Activated T-cell treated with anti-CD3 and anti-CD28 coated beads for 24 hours (primary cell): ENCODE data around the gene CUX1.
"Not testable (repeated sequence)": the region's sequence is repeated elsewhere in the genome, so short reads cannot be mapped to it uniquely, and the experiment has no call there.

Experiments
- DNase-seq: peaks from one replicate; pipeline ENCODE4 v3.0.0-alpha.2; 2020; ENCODE audit warnings: low read depth

CUX1 gene

DNA sequence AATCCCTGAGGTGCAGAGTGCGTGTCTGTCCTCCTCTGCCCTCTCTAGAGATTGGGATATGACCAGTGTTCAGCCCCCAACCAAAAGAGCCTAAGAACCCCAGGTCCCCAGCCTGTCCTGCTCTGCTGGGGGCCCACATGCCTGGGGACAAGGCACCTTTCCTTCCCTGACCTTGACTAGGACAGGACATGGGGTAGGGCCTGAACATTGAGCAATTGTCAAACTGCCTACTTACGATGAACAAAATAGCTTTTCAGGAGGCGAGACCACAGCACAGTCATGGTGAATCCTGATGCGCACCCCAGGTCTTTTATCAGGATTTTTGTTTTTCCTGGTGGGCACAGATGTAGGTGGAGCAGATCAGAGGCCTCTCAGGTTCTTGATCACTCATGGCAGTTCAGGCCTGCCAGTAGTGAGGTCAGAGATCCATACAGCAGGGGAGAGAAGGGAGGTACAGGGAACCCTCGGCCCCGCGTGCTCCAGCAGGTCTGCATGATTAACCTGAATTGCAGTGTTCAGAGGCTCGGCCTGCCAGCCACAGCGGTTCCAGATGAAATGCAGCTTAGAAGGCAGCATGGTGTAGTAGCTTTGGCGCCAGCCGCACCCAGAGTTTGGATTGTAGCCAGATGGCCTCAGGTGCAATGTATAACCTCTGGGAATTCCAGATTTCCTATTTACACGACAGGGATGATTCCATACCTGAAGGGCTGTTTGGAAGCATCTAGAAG lies 191.3 kb downstream of the CUX1 start:
- DNase-seq: no peak

DNA sequence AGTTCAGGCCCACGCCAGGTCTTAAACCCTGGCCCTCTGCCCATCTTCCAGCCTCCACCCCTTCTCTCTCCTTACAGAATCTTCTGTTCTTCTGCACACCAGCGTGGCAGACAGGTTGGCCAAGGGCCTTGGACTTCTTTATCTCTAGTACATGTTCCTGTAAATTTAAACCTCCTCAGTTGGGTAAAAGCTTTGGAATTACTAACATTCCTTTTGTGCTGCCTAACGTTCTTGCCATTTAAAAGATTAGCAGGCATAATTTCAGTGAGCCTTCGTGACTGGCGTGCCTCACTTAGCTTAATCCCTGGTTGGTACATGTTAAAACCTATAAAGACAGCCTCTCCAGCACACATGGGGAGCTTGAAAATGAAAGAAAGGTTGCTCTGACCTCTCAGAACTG lies 192.2 kb downstream of the CUX1 start:
- DNase-seq: no peak

DNA sequence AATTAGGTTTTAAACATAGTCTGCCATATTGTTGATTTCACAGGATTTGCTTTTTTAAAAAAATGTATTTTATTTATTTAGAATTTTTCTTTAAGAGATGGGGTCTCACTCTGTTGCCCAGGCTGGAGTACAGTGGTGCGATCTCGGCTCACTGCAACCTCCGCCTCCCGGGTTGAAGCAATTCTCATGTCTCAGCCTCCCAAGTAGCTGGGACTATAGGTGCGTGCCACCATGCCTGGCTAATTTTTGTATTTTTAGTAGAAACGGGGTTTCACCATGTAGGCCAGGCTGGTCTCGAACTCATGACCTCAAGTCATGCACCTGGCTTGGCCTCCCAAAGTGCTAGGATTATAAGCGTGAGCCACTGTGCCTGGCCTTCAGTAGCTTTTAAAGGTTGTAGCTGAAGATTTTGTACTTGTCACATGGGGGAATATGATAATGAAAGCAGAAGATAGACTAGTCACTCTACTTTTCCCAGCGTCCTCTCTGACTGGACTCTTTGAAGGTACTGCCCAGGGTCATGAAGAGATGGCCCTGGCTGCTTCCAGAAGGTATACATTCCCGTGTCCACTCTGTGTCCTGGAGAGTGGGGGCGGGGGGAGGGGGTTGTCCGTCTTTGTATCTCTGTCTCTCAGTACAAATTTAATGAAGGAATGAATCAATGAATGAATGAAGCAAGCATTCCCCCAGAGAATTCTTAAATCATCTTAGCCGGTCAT lies 194.8 kb downstream of the CUX1 start:
- not testable (repeated sequence) for DNase-seq

DNA sequence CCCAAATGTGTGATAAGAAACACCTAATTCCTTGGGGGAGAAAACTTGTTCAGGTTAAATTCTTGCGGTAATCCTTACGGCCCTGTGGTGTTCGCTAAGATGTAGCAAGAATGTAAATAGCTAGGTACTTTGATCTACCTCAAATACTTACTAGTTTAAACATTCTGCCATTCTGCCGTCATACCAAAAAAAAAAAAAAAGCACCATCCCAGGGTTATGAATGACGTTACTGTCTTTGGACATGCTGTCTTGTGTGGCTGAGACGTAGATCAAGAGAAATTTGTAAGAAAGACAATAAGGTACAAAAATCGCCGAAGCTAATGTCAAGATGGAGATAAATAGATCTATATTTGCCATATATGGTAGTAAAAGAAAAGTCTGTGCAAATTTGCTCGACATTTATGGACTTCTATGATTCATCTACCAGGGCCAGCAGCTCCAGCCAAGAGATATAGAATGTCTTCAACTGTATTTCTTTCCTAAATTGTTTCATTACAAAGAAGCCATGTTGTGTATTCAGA lies 195.6 kb downstream of the CUX1 start:
- DNase-seq: no peak

DNA sequence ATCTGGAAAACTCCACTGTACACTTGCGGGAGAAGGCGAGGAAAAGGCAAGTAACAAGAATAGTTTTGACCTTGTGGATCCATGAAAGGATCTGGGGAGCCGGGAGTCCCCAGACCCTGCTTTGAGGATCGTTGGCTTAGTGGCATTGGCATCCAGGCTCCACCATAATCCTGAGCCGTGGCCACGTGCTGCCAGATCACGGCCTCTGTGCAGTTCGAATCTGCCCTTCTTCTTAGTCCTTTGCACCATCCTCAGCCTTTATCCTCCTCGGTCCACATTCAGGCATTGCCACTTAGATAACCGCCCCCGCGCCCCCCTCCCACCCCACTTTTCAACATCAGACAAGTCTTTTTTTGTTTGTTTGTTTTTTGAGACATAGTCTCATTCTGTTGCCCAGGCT lies 201.4 kb downstream of the CUX1 start:
- DNase-seq: no peak

DNA sequence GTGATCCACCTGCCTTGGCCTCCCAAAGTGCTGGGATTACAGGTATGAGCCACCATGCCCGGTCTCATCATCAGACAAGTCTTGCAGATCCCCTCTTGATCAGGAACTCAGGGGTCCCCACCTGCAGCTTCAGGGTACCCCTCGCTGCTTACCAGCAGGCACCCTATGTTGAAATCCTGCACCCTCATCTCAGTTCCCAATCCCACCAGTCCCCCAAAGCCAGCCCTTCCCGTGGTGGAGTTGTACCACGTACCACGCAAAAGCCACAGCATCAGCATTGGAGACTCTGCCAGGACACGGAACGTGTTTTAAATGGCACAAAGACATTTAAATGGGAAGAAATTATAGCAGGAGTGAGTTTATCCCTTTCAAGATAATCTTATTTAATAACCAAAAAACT lies 202.0 kb downstream of the CUX1 start:
- no peak for DNase-seq

DNA sequence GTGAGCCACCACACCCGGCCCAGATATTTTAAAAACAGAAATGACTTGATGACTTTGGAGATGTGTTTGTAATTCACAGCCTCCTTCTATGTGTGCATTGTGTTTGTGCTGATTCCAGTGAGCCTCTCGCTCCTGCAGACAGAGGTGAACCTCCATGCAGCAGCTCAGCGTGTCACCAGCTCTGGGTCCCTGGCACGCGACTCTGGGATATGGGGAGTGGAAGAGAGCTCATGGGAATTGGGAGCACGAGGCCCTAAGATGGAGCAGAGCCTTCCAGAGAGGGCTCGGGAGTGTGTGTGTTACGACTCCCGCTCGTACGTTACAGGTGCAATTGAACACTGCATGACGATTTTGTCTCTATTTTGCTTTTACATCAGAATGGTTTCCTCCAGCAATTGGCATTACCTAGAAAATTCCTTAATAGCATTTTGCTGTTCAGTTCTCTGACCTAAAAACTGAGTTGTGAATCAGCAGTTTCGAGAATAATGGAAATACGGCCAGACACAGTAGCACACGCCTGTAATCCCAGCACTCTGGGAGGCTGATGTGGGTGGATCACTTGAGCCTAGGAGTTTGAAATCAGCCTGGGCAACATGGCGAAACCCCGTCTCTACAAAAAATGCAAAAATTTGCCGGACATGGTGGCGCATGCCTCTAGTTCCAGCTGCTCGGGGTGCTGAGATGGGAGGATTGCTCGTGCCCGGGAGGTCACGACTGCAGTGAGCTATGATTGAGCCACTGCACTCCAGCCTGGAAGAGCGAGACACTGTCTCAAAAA lies 204.6 kb downstream of the CUX1 start:
- no peak for DNase-seq

DNA sequence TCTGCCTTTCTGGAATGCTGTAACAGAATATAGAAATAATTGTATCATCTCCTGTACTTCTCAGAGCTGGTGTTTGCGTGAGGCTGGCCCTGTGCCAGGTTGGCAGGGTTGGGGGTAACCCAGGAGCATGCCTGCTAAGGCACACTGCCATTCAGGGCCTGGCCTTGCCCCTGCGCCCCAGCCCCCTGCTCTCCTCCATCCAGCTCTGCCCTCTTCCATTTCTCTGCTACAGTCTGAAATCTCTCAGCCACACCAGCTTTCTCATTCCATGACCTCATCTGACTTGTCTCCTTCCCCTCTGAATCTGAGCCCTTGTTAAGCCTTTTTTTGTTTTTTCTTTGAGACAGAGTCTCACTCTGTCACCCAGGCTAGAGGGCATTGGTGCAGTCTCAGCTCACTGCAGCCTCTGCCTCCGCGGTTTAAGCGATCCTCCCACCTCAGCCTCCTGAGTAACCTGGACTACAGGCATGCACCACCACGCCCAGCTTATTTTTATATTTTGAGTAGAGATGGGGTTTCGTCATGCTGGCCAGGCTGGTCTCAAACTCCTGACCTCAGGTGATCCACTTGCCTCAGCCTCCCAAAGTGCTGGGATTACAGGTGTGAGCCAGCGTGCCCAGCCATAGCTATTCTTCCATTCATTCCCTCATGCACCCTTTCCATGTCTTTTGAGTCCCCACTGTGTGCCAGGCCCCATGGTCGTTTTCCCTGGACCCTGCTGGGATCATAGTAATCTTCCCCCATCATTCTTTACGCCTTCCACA lies 206.8 kb downstream of the CUX1 start:
- DNase-seq: no peak

DNA sequence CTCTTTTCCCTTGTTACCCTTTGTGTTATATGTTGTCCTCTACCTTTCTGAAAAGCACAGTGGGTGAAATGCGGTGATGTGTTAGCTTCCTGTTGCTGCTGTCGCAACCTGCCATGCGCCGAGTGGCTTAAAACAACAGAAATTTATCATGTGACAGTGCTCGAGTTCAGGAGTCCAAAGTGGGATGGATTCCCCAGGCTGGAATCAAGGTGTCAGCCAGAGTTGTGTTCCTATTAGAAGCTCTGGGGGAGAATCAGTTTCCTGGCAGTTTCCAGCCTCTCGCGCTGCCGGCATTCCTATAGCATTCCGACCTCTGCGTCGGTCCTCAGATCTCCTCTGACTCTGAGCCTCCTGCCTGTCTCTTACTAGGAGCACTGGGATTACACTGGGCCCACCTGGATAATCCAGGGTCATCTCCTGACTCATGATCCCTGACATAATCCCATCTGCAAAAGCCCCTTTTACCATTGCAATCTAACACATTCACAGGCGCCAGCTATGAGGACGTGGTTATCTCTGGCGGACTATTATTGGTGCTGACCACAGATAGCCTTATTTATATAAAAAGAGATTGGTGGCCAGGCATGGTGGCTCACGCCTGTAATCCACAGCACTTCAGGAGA lies 207.5 kb downstream of the CUX1 start:
- no peak for DNase-seq

DNA sequence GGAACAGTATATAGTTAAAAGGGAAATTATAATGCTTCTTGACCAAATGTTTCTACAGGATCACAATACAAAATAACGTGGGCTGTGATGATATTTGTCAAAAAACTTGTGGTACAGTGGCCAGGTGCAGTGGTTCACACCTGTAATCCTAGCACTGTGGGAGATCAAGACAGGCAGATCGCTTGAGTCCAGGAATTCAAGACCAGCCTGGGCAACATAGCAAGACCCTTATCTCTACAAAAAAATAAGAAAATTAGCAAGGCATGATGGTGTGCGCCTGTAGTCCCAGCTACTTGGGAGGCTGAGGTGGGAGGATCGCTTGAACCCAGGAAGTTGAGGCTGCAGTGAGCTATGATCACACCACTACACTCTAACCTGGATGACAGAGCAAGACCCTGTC lies 208.4 kb downstream of the CUX1 start:
- not testable (repeated sequence) for DNase-seq

DNA sequence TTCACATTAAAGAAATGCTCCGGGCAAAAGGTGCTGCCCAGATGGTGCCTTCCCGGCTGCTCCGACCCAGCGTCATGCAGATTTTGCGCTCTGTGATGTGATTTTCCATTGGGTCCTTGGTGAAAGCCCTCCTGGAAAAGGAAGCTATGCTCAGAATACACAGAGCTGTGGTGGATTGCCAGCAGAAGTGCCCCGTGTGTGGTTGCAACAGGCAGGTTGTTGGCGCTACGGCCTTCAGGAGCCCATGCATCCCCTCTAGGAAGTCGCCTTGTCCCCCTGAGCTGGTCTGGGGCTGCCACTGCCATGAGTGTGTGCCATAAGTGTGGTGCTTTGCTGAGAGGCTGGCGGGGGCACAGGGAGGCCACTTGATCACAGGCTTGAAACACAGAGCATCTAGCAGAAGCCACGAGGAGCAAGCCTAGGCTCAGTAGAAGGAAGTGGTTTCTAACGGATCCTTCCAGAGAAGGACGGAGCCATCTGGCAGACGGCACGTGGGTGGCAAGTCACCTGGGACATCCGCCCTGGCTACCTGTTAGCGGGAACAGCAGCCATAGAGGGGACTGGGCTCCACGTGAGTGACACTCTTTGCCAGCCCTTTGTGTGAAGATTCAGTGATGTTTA lies 210.9 kb downstream of the CUX1 start:
- DNase-seq: no peak

DNA sequence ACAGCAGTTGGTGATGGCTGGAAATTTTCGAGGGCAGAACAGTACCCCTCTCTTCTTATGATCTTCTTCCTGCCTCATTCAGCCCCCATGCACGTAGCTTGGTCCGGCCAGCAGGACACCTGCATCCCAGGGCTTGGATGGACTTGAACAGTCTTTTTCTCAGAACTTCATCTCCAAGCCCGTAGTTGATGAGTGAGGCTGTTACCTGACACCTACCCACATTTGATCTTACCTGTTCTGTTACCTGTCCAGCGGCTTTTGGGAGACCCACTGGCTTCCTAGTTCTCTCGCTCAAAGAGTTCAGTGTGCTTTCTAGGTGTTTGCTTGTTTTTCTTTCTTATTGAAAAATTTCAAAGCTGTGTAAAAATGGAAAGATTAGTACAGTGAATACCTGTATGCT lies 212.2 kb downstream of the CUX1 start:
- no peak for DNase-seq

DNA sequence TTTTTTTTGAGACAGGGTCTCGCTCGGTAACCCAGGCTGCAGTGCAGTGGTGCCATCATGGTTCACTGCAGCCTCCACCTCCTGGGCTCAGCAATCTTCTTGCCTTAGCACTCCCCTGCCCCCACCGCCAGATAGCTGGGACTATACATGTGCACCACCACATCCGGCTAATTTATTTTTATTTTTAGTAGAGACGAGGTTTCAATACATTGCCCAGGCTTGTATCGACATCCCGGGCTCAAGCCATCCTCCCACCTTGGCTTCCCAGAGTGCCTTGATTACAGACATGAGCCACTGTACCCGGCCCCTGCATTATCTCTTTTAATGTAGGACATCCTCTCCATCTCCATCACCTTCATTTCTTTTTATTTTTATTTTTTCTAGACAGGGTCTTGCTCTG lies 213.3 kb downstream of the CUX1 start:
- no peak for DNase-seq

DNA sequence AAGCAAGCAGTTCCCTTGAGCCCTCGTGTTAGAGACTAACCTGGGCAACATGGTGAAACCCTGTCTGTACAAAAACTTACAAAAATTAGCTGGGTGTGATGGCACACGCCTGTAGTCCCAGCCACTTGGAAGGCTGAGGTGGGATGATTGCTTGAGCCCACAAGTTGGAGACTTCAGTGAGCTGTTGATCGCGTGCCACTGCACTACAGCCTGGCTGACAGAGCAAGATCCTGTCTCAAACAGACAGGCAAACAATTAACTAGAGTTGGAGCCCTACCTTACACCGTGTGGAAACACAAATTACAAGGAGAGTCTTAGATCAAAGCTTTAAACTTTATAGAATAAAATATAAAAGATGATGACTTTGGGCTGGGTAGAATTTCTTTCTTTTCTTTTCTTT lies 219.5 kb downstream of the CUX1 start:
- no peak for DNase-seq

DNA sequence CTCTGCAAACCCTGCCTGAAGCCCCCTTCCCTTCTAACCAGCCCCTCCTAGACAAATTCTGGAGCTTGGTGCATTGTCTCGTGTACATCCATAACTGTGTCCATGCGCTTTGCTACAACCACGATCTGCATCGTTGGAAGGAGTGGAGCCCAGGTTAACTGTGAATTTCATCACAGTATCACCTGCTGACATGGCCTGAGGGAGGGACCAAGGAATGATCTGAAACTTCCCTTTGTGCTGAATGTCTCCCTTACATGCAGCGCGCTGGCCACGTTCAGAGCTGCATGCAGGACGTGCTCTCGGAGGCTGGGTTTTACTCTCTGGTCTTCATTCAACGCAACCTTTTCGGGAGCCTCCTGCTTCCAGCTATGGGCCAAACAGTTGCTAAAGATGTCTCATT lies 222.3 kb downstream of the CUX1 start:
- no peak for DNase-seq

DNA sequence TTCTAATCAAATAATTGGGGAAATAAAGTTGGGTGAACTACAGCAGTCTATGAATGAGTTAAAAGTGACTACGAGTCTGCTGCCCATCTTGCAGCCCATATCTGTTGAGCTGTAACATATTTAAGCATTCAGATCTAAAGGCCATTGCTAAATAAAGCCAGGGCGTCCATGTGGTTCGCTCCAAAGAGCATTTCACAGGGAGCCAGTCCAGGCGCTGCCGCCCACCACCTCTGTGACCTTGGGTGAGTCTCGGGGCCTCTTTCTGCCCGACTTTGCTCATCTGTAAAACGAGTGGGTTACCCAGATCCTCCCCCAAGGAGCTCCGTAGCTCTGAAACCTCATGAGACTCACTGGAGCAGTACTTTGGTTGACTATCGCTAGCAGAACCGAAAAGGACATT lies 223.1 kb downstream of the CUX1 start:
- DNase-seq: no peak

DNA sequence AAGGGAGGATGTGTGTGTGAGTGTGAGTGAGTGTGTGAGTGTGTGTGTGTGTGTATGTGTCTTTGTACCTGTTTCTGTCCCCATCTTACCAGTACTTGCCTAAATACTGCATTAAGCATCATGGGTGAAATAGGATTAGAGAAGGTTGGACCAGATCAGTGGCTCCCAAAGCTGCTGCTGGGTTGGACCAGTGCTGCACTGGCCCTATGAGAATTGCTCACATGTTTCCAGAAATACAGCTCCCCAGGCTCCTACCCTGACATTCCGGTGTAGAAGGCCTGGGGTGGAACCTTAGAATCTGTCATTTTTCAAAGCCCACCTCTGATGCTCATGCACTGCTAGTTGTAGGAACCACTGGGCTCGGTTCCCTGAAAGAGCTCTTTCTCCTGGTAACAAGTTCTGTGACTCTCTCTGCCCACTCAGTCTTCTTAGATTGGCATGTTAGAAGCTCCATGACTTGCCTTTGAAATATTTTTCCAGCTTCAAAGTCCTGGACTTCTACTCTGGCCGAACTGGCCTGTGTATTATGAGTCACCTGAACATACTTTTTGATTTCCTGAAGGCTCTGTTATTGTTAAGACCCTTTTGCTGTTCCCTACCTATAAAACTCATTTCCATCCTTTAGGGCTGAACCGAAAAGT lies 224.7 kb downstream of the CUX1 start:
- DNase-seq: no peak

DNA sequence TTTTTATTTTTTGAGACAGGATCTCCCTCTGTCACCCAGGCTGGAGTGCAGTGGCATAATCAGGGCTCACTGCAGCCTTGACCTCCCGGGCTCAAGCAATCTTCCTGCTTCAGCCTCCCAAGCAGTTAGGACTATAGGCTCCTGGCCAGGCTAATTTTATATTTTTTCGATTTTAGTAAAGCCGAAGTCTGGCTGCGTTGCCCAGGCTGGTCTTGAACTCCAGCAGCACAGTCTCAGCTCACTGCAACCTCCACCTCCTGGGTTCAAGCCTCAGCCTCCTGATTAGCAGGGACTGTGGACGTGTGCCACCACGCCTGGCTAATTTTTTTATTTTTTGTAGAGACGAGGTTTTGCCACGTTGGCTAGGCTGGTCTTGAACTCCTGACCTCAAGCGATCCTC lies 225.4 kb downstream of the CUX1 start:
- not testable (repeated sequence) for DNase-seq

DNA sequence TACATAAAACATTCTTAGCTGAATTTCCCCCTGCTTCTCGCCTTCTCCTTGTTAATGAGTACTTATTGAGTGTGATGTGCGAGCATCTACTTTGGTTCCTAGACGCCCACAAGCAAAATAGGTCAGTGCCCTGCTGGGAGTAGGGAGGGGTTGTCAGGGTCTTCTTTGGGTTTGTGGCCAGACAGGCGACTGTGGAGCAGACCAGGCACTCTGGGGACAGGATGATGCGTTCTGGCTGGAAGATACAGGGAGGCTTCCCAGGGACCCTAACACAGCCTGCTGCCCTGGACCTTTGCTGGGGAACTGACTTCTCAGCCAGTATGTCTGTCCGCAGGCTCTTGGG lies 227.2 kb downstream of the CUX1 start:
- DNase-seq: no peak

DNA sequence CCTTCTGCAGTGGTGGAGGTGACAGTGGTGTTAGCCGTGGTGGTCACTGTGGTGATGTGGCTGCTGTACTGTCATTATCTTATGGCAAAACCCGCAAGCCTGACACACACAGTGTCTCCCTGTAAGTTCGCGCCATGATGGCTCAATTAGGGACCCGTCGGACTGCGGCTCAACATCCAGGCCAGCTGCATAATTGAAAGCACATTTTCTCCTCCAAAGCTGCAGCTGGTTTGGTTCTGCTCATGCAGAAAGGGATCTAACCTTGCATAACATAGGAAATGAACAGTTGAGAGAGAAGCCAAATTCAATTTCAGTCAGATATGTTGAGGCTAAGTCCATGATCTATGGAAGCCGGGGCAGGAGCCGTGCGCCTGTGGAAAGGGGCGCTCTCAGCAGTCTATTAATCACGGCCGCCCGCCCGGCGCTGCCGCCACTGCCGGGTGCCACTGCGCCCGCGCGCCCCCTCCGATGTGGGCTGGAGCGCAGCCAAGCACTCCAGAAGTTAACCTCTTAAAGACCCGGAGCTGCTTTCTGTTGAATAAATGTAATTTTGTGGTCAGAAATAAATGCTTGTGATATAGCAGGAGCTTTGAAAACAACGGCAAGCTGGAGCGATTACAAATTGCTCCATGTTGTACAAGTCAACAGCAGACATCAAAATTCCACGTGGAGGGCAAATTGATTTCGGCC lies 227.7 kb downstream of the CUX1 start:
- no peak for DNase-seq
